ENCODE results near the gene CDH13. TPM values are rescaled to one million over a fixed set of nuclear protein-coding genes. Genes with fewer than 3 reads are reported as not detected.

CDH13 gene
- total RNA-seq, 1 donor from 2014 or later: 20.9 TPM

- H3K9me3 ChIP-seq (ENCODE audit: control insufficient read depth in 3 of 3, low read length in 3 of 3): no peaks in the 10 kb centered on the region
- H3K4me3 ChIP-seq (ENCODE audit: low read length in 3 of 3): no peak overlapping the region
- H3K27ac ChIP-seq (ENCODE audit: low read depth, low read length): no peak overlapping the region
- peaks cover 0 to 8% (median 0%) of the 10 kb centered on the region in 3 donors for H3K4me1 ChIP-seq (ENCODE audit: control insufficient read depth in 3 of 3, insufficient read depth in 3 of 3, low read length in 3 of 3)
- H3K9ac ChIP-seq (ENCODE audit: low read depth in 1 of 3, low read length in 3 of 3): no peak overlapping the region
- H3K36me3 ChIP-seq (ENCODE audit: control insufficient read depth in 3 of 3, insufficient read depth in 3 of 3, low read length in 3 of 3): no peaks in the 10 kb centered on the region
- H3K27me3 ChIP-seq (ENCODE audit: control insufficient read depth in 3 of 3, insufficient read depth in 3 of 3, low read length in 3 of 3): no peaks in the 10 kb centered on the region
Observed at GRCh38 chr16:83402967-83403366, 776.2 kb downstream of the CDH13 start.

GRCh38 chr16:83403761-83404160 is 777.0 kb downstream of the CDH13 start:
- H3K9ac ChIP-seq (ENCODE audit: low read depth in 1 of 3, low read length in 3 of 3): no peak overlapping the region
- H3K36me3 ChIP-seq (ENCODE audit: control insufficient read depth in 3 of 3, insufficient read depth in 3 of 3, low read length in 3 of 3): no peaks in the 10 kb centered on the region
- H3K27me3 ChIP-seq (ENCODE audit: control insufficient read depth in 3 of 3, insufficient read depth in 3 of 3, low read length in 3 of 3): no peaks in the 10 kb centered on the region
- no peak overlapping the region for H3K4me3 ChIP-seq (ENCODE audit: low read length in 3 of 3)
- no peaks in the 10 kb centered on the region for H3K9me3 ChIP-seq (ENCODE audit: control insufficient read depth in 3 of 3, low read length in 3 of 3)
- no peak overlapping the region for H3K27ac ChIP-seq (ENCODE audit: low read depth, low read length)
- peaks cover 0 to 6% (median 0%) of the 10 kb centered on the region in 3 donors for H3K4me1 ChIP-seq (ENCODE audit: control insufficient read depth in 3 of 3, insufficient read depth in 3 of 3, low read length in 3 of 3)

GRCh38 chr16:83404261-83404660 is 777.5 kb downstream of the CDH13 start:
- no peaks in the 10 kb centered on the region for H3K36me3 ChIP-seq (ENCODE audit: control insufficient read depth in 3 of 3, insufficient read depth in 3 of 3, low read length in 3 of 3)
- H3K9me3 ChIP-seq (ENCODE audit: control insufficient read depth in 3 of 3, low read length in 3 of 3): no peaks in the 10 kb centered on the region
- no peaks in the 10 kb centered on the region for H3K27me3 ChIP-seq (ENCODE audit: control insufficient read depth in 3 of 3, insufficient read depth in 3 of 3, low read length in 3 of 3)
- H3K4me1 ChIP-seq (ENCODE audit: control insufficient read depth in 3 of 3, insufficient read depth in 3 of 3, low read length in 3 of 3): peaks cover 0 to 6% (median 0%) of the 10 kb centered on the region in 3 donors
- no peak overlapping the region for H3K27ac ChIP-seq (ENCODE audit: low read depth, low read length)
- no peak overlapping the region for H3K9ac ChIP-seq (ENCODE audit: low read depth in 1 of 3, low read length in 3 of 3)
- H3K4me3 ChIP-seq (ENCODE audit: low read length in 3 of 3): no peak overlapping the region

- Histone ChIP-seq H3K27ac (ENCODE audit: low read depth, low read length) (no peak overlapping the region), H3K9me3 (ENCODE audit: control insufficient read depth in 3 of 3, low read length in 3 of 3) (no peaks in the 10 kb centered on the region), H3K4me3 (ENCODE audit: low read length in 3 of 3) (no peak overlapping the region), H3K36me3 (ENCODE audit: control insufficient read depth in 3 of 3, insufficient read depth in 3 of 3, low read length in 3 of 3) (no peaks in the 10 kb centered on the region), H3K27me3 (ENCODE audit: control insufficient read depth in 3 of 3, insufficient read depth in 3 of 3, low read length in 3 of 3) (no peaks in the 10 kb centered on the region), H3K4me1 (ENCODE audit: control insufficient read depth in 3 of 3, insufficient read depth in 3 of 3, low read length in 3 of 3) (no peaks in the 10 kb centered on the region), H3K9ac (ENCODE audit: low read depth in 1 of 3, low read length in 3 of 3) (no peak overlapping the region)
Observed at GRCh38 chr16:83407928-83408327, 781.2 kb downstream of the CDH13 start.

GRCh38 chr16:83409347-83409746 is 782.6 kb downstream of the CDH13 start:
- Histone ChIP-seq H3K9me3 (ENCODE audit: control insufficient read depth in 3 of 3, low read length in 3 of 3) (no peaks in the 10 kb centered on the region), H3K36me3 (ENCODE audit: control insufficient read depth in 3 of 3, insufficient read depth in 3 of 3, low read length in 3 of 3) (no peaks in the 10 kb centered on the region), H3K4me1 (ENCODE audit: control insufficient read depth in 3 of 3, insufficient read depth in 3 of 3, low read length in 3 of 3) (no peaks in the 10 kb centered on the region), H3K9ac (ENCODE audit: low read depth in 1 of 3, low read length in 3 of 3) (no peak overlapping the region), H3K4me3 (ENCODE audit: low read length in 3 of 3) (no peak overlapping the region), H3K27ac (ENCODE audit: low read depth, low read length) (no peak overlapping the region), H3K27me3 (ENCODE audit: control insufficient read depth in 3 of 3, insufficient read depth in 3 of 3, low read length in 3 of 3) (no peaks in the 10 kb centered on the region)

- no peaks in the 10 kb centered on the region for H3K27me3 ChIP-seq (ENCODE audit: control insufficient read depth in 3 of 3, insufficient read depth in 3 of 3, low read length in 3 of 3)
- H3K9ac ChIP-seq (ENCODE audit: low read depth in 1 of 3, low read length in 3 of 3): no peak overlapping the region
- H3K9me3 ChIP-seq (ENCODE audit: control insufficient read depth in 3 of 3, low read length in 3 of 3): no peaks in the 10 kb centered on the region
- H3K4me1 ChIP-seq (ENCODE audit: control insufficient read depth in 3 of 3, insufficient read depth in 3 of 3, low read length in 3 of 3): no peaks in the 10 kb centered on the region
- H3K27ac ChIP-seq (ENCODE audit: low read depth, low read length): no peak overlapping the region
- no peak overlapping the region for H3K4me3 ChIP-seq (ENCODE audit: low read length in 3 of 3)
- no peaks in the 10 kb centered on the region for H3K36me3 ChIP-seq (ENCODE audit: control insufficient read depth in 3 of 3, insufficient read depth in 3 of 3, low read length in 3 of 3)
Observed at GRCh38 chr16:83418565-83418964, 791.8 kb downstream of the CDH13 start.

- H3K4me1 ChIP-seq (ENCODE audit: control insufficient read depth in 3 of 3, insufficient read depth in 3 of 3, low read length in 3 of 3): no peaks in the 10 kb centered on the region
- H3K27ac ChIP-seq (ENCODE audit: low read depth, low read length): no peak overlapping the region
- no peaks in the 10 kb centered on the region for H3K9me3 ChIP-seq (ENCODE audit: control insufficient read depth in 3 of 3, low read length in 3 of 3)
- no peak overlapping the region for H3K4me3 ChIP-seq (ENCODE audit: low read length in 3 of 3)
- no peaks in the 10 kb centered on the region for H3K27me3 ChIP-seq (ENCODE audit: control insufficient read depth in 3 of 3, insufficient read depth in 3 of 3, low read length in 3 of 3)
- no peaks in the 10 kb centered on the region for H3K36me3 ChIP-seq (ENCODE audit: control insufficient read depth in 3 of 3, insufficient read depth in 3 of 3, low read length in 3 of 3)
- no peak overlapping the region for H3K9ac ChIP-seq (ENCODE audit: low read depth in 1 of 3, low read length in 3 of 3)
Observed at GRCh38 chr16:83420206-83420760, 793.5 kb downstream of the CDH13 start.

GRCh38 chr16:83433201-83433600 is 806.4 kb downstream of the CDH13 start:
- no peaks in the 10 kb centered on the region for H3K9me3 ChIP-seq (ENCODE audit: control insufficient read depth in 3 of 3, low read length in 3 of 3)
- H3K9ac ChIP-seq (ENCODE audit: low read depth in 1 of 3, low read length in 3 of 3): no peak overlapping the region
- no peak overlapping the region for H3K27ac ChIP-seq (ENCODE audit: low read depth, low read length)
- no peaks in the 10 kb centered on the region for H3K4me1 ChIP-seq (ENCODE audit: control insufficient read depth in 3 of 3, insufficient read depth in 3 of 3, low read length in 3 of 3)
- no peaks in the 10 kb centered on the region for H3K27me3 ChIP-seq (ENCODE audit: control insufficient read depth in 3 of 3, insufficient read depth in 3 of 3, low read length in 3 of 3)
- H3K4me3 ChIP-seq (ENCODE audit: low read length in 3 of 3): no peak overlapping the region
- no peaks in the 10 kb centered on the region for H3K36me3 ChIP-seq (ENCODE audit: control insufficient read depth in 3 of 3, insufficient read depth in 3 of 3, low read length in 3 of 3)

- H3K27ac ChIP-seq (ENCODE audit: low read depth, low read length): no peak overlapping the region
Observed at GRCh38 chr16:83437036-83437435, 810.3 kb downstream of the CDH13 start.

GRCh38 chr16:83438326-83438725 is 811.6 kb downstream of the CDH13 start:
- no peaks in the 10 kb centered on the region for H3K9me3 ChIP-seq (ENCODE audit: control insufficient read depth in 3 of 3, low read length in 3 of 3)
- H3K27me3 ChIP-seq (ENCODE audit: control insufficient read depth in 3 of 3, insufficient read depth in 3 of 3, low read length in 3 of 3): no peaks in the 10 kb centered on the region
- H3K36me3 ChIP-seq (ENCODE audit: control insufficient read depth in 3 of 3, insufficient read depth in 3 of 3, low read length in 3 of 3): no peaks in the 10 kb centered on the region
- no peak overlapping the region for H3K4me3 ChIP-seq (ENCODE audit: low read length in 3 of 3)
- H3K9ac ChIP-seq (ENCODE audit: low read depth in 1 of 3, low read length in 3 of 3): no peak overlapping the region
- no peaks in the 10 kb centered on the region for H3K4me1 ChIP-seq (ENCODE audit: control insufficient read depth in 3 of 3, insufficient read depth in 3 of 3, low read length in 3 of 3)
- H3K27ac ChIP-seq (ENCODE audit: low read depth, low read length): no peak overlapping the region

More at GRCh38 chr16:83437036-83437435, 810.3 kb downstream of the CDH13 start:
- H3K27me3 ChIP-seq (ENCODE audit: control insufficient read depth in 3 of 3, insufficient read depth in 3 of 3, low read length in 3 of 3): no peaks in the 10 kb centered on the region
- H3K4me1 ChIP-seq (ENCODE audit: control insufficient read depth in 3 of 3, insufficient read depth in 3 of 3, low read length in 3 of 3): no peaks in the 10 kb centered on the region
- no peaks in the 10 kb centered on the region for H3K9me3 ChIP-seq (ENCODE audit: control insufficient read depth in 3 of 3, low read length in 3 of 3)
- H3K9ac ChIP-seq (ENCODE audit: low read depth in 1 of 3, low read length in 3 of 3): no peak overlapping the region
- H3K36me3 ChIP-seq (ENCODE audit: control insufficient read depth in 3 of 3, insufficient read depth in 3 of 3, low read length in 3 of 3): no peaks in the 10 kb centered on the region
- no peak overlapping the region for H3K4me3 ChIP-seq (ENCODE audit: low read length in 3 of 3)

All from skeletal muscle tissue (tissue), 4 donors.